Measurements from ENCODE around the gene MMEL1. TPM values are rescaled to one million over a fixed set of nuclear protein-coding genes. Genes with fewer than 3 reads are reported as not detected.
A peak's percentile ranks its signal among the peaks of the same experiment; 100 is the strongest.

MMEL1 gene
- polyA plus RNA-seq, 4 donors, result 0.10 to 3.9 (median 2.5) TPM

DNA sequence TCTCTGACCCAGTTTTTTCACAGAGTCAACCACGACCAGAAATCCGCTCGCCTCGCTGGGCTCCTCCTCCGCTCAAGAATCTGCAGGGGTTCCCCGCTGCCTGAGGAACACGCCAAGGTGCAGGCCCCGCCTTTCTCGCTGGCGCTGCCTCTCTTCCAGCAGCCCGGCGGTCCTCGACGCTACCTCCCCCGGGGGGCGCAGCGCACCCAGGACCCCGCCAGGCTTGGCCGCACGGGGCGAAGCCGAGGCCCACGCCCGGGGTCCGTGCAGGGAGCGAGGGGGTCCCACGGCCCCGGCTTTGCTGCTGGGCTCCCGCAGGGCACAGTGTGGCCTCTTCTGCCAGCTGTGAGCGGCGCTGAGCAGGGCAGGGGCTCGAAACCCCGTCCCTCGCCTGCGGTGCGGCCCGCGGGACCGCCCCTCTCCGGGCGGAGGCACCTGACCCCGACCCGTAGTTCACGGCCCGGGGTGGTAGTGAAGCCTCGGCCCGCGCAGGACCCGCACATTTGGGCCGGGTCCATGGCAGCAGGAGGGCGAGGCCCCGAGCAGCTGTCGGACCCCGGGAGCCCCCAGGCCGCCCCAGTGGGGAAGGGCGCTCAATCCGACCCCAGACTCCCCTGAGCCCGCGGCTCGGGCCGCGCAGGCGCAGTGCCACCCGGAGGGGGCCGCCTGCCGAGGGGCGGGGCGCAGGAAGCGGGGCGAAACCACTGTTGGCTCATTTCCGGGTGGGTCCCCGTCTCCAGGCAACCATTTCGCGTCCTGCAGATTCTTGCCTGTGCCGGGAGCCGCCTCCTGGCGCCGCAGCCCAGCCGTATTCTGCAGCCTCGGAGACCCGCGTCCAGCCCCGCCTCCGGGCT lies 10.0 kb upstream of the MMEL1 start:
- DNase-seq (ENCODE audit: low read depth in 4 of 4, low spot score in 3 of 4), result peak; percentile 79 to 91 (median 86)

GRCh38 chr1:2642131-2642559 lies 9.3 kb upstream of the MMEL1 start:
- DNase-seq (ENCODE audit: low read depth in 4 of 4, low spot score in 3 of 4), result no peak

DNA sequence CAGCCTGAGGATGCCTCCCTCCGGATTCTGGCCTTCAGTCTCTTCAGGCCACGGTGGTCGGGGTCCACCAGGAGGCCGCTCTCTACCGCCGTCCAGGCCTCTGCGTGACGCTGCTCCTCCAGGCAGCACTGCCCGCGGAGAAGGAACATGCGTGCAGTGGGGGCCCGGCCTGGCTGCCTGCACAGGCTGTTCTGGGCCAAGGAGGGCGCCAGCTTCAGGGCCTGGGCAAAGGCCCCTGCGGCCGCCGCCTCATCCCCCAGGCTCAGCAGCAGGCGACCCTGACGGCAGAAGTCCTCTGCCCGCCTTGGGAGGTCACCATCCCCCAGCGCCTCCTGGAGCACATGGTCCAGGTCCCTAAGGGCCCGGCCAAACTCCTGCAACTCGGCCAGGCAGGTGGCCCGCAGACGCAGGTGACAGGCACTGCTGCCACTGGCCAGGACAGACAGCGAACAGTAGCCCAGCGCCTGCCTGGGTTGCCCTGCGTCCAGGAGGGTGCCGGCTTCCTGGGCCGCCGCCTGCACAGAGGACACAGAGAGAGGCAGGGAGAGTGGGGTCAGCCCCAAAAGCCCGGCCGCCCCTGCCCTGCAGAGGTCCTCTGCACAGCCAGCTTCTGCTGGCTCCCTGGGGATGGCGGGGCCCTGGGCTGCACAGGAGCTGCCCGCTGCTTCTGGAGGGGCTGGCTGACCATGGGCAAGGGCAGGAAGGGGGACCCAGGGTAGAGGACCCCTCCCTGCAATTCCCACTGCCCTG lies 8.7 kb upstream of the MMEL1 start:
- DNase-seq (ENCODE audit: low read depth in 4 of 4, low spot score in 3 of 4), result no peak

DNA sequence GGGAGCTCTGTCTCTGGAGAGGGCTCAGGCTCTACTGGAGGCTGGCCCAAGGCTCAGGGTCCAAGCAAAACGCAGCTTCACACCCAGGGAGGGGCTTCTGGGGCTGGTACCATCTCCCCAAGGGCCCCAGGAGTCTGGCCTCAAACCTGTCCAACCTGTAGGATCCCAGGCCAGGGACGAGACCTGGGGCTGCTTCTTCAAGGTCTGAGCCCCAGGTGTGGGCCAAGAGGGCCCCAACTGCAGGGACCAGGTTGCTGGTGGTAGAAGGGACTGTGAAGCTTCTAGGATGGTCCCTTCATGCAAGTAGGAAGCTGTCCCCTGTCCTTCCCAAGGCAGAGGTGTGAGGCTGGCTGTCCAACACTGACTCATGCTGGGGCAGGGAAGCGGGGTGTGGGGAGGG lies 7.8 kb upstream of the MMEL1 start:
- DNase-seq (ENCODE audit: low read depth in 4 of 4, low spot score in 3 of 4), result no peak

DNA sequence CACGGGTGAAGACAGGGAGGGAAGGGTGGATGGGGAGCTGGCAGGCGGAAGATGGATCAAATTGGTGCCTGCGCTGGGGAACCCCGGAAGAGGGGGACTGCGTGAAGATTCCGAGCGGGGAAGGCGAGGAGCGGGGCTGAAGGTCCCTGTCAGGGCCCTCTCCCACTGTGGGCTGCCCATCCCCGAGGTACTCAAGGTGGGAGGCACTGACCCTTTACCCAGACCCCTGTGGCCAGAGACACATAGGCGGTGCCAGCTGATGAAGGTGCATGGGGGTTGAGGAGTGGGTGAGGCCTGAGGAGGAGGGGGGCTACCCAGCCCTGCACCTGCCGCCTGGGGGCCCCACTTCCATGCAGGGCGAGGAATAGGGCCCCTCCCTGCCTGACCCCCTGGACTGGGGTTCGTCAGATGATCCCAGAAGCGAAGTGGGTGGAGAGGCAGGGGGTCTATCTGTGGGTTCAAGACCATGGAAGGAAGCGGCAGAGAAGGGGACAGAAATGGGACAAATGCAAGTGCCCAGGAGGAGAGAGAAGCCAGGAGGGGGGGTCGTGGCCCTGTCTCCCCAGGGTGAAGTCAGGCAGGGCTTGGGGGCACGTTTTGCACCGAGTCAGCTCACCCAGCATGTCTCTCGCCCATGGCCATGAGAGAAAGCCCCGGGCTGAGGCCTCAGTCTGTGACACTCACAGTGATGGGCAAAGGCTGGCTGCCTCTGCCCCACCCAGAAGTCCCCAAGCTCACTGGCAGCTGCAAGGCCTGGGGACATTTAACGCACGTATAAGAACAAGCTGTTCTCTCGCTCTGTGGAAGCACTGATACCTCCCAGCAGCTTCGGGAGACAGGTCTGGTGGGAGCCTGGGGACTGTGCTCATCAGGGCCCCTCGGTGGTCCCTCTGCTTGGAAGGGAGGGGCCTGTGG lies 7.0 kb upstream of the MMEL1 start:
- no peak for DNase-seq (ENCODE audit: low read depth in 4 of 4, low spot score in 3 of 4)

DNA sequence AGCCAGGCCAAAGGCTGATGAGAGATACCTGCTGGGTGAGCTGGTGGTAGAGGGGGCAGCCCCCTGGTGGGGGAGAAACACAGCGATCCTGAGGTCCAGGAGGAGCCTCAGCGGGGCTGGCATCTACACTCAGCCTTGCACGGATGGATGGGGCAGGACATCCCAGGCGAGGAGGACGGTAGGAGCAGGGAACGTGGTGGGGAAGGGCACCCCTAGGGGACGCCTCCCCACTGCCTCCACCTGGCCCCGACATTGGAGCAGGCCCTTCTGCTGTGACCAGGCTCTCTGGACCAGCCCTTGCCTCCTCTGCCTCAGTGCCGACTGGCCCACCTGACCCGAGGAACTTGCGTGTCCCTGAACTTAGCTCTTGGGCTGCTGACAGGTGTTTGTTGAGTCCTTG lies 6.4 kb upstream of the MMEL1 start:
- no peak for DNase-seq (ENCODE audit: low read depth in 4 of 4, low spot score in 3 of 4)

DNA sequence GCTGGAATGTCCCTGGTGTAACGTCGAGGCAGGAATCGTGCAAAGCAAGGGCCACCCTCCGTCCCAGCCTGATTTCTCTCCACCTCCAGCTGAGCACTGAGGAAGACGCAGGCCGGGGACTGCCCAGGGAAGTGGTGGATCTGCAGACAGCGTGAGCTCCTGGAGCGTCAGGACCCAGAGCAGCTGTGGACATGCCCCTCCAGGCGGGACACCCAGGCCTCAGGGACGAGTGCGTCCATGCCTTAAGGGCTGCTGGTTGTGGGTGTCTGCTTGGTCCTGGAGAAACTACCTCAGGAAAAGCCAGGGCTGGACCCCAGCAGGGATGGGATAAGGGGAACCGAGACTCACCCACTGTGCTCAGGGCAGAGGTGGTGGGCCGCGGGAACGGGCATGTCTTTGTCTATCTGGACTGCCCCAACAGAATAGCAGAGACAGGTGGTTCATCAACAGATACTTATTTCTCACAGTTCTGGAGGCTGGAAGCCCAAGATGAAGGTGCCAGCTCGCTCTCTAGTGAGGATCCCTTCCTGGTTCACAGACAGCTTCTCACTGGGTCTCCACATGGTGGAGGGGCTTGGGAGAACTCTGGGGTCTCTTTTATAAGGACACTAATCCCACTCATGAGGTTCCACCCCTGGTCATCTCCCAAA lies 5.8 kb upstream of the MMEL1 start:
- no peak for DNase-seq (ENCODE audit: low read depth in 4 of 4, low spot score in 3 of 4)

- DNase-seq (ENCODE audit: low read depth in 4 of 4, low spot score in 3 of 4), result no peak
Observed at GRCh38 chr1:2637442-2638145, 4.8 kb upstream of the MMEL1 start.

- DNase-seq (ENCODE audit: low read depth in 4 of 4, low spot score in 3 of 4), result no peak
Observed at GRCh38 chr1:2636733-2637132, 3.9 kb upstream of the MMEL1 start.

- no peak for DNase-seq (ENCODE audit: low read depth in 4 of 4, low spot score in 3 of 4)
Observed at GRCh38 chr1:2635361-2636010, 2.7 kb upstream of the MMEL1 start.

- DNase-seq (ENCODE audit: low read depth in 4 of 4, low spot score in 3 of 4), result no peak
Observed at GRCh38 chr1:2633936-2634491, 1.2 kb upstream of the MMEL1 start.

- no peak for DNase-seq (ENCODE audit: low read depth in 4 of 4, low spot score in 3 of 4)
Observed at GRCh38 chr1:2633366-2633935, 635 bp upstream of the MMEL1 start.

DNA sequence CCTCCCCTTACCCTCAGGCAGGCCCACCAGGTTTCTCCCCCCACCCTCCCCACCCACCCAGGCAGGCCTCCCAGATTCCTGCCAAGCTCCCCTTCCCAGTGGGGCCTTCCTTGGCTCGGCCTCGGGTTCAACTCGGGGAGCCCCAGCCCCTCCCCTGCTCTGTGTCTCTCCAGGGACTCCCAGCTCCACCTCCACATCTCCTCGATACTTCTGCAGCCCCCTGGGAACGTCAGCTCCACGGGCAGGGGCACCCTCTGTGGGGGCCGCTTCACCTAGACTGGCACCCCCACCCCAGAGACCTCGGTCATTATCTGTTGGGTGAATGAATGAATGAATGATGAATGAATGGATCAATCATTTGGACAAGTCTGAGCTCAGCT lies 775 bp downstream of the MMEL1 start:
- DNase-seq (ENCODE audit: low read depth in 4 of 4, low spot score in 3 of 4), result no peak

DNA sequence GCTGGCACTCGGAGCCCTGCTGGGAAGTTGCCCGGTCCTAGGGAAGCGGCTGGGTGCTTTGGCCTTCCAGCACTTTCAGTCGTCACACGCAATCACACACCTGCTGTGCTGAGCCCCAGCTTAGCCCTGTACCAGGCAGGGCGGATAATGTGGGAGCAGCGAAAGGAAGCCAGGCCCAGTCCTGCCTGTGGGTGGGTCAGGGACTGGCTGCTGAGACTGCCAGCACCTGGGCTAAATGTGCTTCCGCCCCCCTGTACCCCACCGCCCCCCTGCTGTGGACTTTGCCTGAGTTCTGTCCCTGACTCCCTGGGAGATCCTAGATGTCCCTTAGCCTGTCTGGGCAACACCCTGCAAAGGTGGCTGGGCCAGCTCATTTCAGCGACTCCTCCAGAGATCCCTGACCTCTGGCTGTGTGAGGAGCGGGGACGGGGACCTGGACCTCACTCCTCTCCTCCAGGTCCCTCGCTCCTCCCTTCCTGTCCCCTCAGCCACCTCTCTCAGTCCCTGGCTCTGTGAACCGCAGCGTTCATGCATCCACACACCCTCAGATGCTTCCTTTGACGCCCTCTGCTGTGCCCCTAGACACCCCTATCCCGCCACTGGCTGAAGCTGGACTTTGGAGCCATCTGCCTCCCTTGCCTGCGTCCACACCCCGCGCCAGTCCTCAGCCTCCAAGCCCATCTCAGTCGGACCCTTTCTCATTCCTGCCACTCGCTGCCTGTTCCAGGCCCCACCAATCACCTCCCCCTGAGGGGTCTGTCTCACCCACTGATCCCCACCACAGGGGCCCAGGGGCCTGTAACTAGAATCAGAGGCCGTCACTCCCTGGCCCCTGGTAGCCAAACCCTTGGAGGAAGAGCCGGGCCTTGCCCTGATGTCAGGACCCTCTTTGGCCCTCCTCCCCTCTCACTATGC lies 1.4 kb downstream of the MMEL1 start:
- DNase-seq (ENCODE audit: low read depth in 4 of 4, low spot score in 3 of 4), result no peak

DNA sequence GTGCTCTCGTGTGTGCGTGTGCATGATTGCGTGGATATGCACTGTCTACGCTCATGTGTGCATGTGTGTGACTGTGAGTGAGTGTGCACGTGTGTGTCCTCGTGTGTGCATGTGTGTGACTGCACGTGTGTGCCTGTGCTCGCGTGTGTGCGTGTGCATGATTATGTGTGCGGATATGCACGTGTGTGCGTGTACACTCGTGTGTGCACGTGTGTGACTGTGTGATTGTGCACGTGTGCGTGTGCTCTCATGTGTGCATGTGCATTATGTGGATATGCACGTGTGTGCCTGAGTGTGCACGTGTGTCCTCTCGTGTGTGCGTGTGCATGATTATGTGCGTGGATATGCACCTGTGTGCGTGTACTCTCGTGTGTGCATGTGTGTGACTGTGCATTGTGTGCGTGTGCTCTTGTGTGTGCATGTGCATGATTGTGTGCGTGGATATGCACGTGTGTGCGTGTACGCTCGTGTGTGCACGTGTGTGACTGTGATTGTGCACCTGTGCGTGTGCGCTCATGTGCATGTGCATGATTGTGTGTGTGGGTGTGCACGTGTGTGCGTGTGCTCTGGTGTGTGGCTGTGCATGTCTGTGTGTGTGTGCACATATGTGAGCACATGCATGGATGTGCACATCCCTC lies 2.2 kb downstream of the MMEL1 start:
- no peak for DNase-seq (ENCODE audit: low read depth in 4 of 4, low spot score in 3 of 4)

DNA sequence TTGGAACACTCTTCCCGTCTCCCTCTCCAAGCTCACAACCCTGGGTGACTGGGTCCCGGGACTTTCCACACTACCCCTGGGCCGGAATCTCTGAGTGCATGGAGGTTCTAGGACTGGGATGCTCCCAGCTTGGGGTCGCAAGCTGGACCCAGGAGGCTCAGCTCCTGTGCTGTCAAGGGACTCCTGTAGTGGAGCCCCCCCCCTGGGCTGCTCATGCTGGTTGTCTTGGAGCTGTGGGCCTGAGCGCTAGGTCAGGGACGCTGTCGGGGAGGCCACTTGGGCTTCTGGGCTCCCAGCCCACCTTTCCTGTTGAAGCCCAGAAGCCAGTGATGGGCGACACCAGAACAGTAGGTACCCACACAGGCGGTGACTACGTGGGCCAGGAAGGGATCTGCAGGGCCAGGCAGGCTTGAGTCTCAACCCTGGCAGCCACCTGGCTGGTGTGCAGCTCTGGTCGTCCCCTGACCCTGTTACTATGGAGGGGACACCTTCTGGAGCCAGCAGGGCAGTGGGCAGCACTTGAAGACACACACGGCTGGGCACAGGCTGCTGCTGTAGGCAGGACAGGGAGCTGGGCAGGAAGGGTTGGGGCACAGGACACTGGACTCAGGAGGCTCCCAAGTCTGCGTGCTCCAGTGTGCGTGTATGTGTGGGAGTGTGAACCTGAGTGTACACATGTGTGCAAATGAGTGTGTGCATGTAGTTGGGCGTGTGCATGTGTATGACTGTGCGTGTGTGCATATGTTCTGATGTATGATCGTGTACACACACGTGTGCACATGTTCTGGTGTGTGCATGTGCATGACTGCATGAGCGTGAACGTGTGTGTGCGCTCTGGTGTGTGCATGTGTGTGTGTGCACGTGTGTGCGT lies 3.0 kb downstream of the MMEL1 start:
- no peak for DNase-seq (ENCODE audit: low read depth in 4 of 4, low spot score in 3 of 4)

All from left renal pelvis (tissue), 4 donors.